Adrenal gland (tissue), 12 donors: ENCODE results near the gene TESPA1. TPM values are rescaled to one million over a fixed set of nuclear protein-coding genes. Genes with fewer than 3 reads are reported as not detected.
A peak's percentile ranks its signal among the peaks of the same experiment; 100 is the strongest.

Experiments
- DNase-seq, 7 donors: peaks; one replicate each; pipeline ENCODE4 v3.0.0-alpha.2; 2019 to 2020
- H3K27ac ChIP-seq, 5 donors: fragments of 200-600 bp; sonication (generic) in 4 of 5; 1 replicate in 3 of 5; 2 replicates in 2 of 5; pipeline versions ENCODE4 v1.5.1 to v1.8.0; 2016 to 2020; ENCODE audit warnings: mild to moderate bottlenecking in 1 of 5
- H3K27me3 ChIP-seq: fragments of 200-600 bp; 2 replicates; pipeline ENCODE4 v1.8.0; 2021
- H3K36me3 ChIP-seq, 2 donors: fragments of 200-600 bp; replicated peaks in 1 of 2; 1 replicate in 1 of 2; 2 replicates in 1 of 2; pipeline versions ENCODE4 v1.5.1 to v1.8.0; 2018 to 2022
- H3K4me1 ChIP-seq, 2 donors: fragments of 200-600 bp; replicated peaks in 1 of 2; 1 replicate in 1 of 2; 2 replicates in 1 of 2; pipeline versions ENCODE4 v1.5.1 to v1.8.0; 2018 to 2021
- H3K4me3 ChIP-seq, 4 donors: fragments of 200-600 bp; sonication (generic) in 3 of 4; one replicate each; pipeline ENCODE4 v1.5.1; 2016 to 2018
- H3K9me3 ChIP-seq, 3 donors: fragments of 200-600 bp; sonication (generic) in 1 of 3; replicated peaks in 1 of 3; 1 replicate in 2 of 3; 2 replicates in 1 of 3; pipeline versions ENCODE4 v1.5.1 to v1.8.0; 2016 to 2021
- POLR2A ChIP-seq, 2 donors: fragments of 450-650 bp; IDR thresholded peaks; one replicate each; pipeline ENCODE4 v1.6.1; 2017; ENCODE audit warnings: antibody characterized with exemption in 2 of 2, mild to moderate bottlenecking in 2 of 2, moderate library complexity in 1 of 2
- WGBS, 4 donors: extraction: QIAGEN DNeasy Blood & Tissue Kit in 2 of 4; methylation state at CpG; one replicate each; pipeline versions ENCODE4 v1.1.5 to v1.1.7; 2013 to 2017; 5-methylcytosine and 5-hydroxymethylcytosine counted together
- intact Hi-C, 2 donors: fragments of 100-400 bp; cut with DNase I; formaldehyde crosslinking; loops; one replicate each; pipeline versions ENCODE4 v1.14.1 to v1.15.0; 2022 to 2023
- polyA plus RNA-seq, 3 donors: library from polyadenylated mRNA; stranded (reverse); fragments of 200-250 nt in 2 of 3; fragments of 350-450 nt in 1 of 3; fragmentation: Illumina TruSeq in 1 of 3; extraction: RNeasy Lipid Tissue Mini Kit (QIAGEN cat#74804) in 1 of 3; gene quantifications; one replicate each; pipeline ENCODE4 v1.2.3, GENCODE V29; 2013 to 2014
- total RNA-seq, 9 donors: library from RNA; depleted of rRNA in 4 of 9; stranded (reverse); fragments of >200 nt in 4 of 9; fragments of 120-200 nt in 1 of 9; fragmentation: NEBNext Ultra II Directional in 1 of 9; extraction: Animal tissue kit (Norgen Biotek cat#: 25700) in 1 of 9; gene quantifications; one replicate each; pipeline versions ENCODE4 v1.1.0 to v1.2.4, GENCODE V29; 2013 to 2023
- TF ChIP-seq, protein P1 (sequence below), 6 experiments: fragments of 450-650 bp in 4 of 6; fragments of 200-600 bp in 2 of 6; sonication (generic) in 1 of 6; IDR thresholded peaks; 1 replicate in 5 of 6; 2 replicates in 1 of 6; pipeline versions ENCODE4 v1.5.1 to v1.8.0; 2016 to 2021; ENCODE audit warnings: antibody characterized with exemption in 6 of 6, mild to moderate bottlenecking in 2 of 6, moderate library complexity in 1 of 6
- donor health status: healthy with polysubstance abuse.
- donor health status: Bipolar disorder and iron deficiency.
- donor health status: DM: yes; HTN: yes; CAD: no.
- donor health status: DM: no; HTN: no; CAD: no.
- donor health status: DM: no; HTN: no; CAD: no.
- donor health status: DM: yes; HTN: yes; CAD: no.

Gene TESPA1
- total and polyA plus RNA-seq, 12 donors = 0.11 to 2.0 (median 0.23) TPM; not detected in 3

DNA sequence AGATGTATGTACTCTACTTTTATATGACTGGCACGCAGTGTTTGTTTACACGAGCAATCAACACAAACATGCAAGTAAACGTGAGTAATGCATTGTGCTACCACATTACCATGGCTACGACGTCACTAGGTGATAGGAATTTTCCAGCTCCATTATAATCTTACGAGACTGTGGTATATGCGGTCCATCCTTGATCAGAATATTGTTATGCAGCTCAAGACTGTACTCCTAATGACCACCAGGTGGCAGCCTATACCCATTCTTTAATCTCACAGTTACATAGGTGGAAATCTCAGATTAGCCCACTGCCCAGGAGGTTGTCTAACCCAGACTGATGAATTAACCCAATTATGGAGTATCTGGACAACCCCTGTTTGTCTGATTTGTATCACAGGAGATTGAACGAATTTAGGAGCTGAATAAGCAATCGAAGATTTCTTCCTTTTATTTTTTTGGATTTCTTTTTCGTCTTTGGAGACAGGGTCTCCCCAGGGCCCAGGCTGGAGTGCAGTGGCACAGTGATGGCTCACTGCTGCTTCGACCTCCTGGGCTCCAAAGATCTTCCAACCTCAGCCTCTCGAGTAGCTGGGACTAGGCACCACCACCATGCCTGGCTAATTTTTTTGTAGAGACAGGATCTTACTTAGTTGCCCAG lies 8.7 kb upstream of the TESPA1 start:
- H3K27me3 ChIP-seq = no peaks in the 10 kb centered on the region
- intact Hi-C loops = loop anchor here (2.0 to 5.0 kb wide), 2 partner anchors 79 kb away; no protein-coding TSS in a partner anchor
- TF ChIP-seq POLR2A (IDR thresholded peaks at IDR 0.05) = peak in 1 of 2 donors; percentile 34
- TF ChIP-seq, protein P1, sequence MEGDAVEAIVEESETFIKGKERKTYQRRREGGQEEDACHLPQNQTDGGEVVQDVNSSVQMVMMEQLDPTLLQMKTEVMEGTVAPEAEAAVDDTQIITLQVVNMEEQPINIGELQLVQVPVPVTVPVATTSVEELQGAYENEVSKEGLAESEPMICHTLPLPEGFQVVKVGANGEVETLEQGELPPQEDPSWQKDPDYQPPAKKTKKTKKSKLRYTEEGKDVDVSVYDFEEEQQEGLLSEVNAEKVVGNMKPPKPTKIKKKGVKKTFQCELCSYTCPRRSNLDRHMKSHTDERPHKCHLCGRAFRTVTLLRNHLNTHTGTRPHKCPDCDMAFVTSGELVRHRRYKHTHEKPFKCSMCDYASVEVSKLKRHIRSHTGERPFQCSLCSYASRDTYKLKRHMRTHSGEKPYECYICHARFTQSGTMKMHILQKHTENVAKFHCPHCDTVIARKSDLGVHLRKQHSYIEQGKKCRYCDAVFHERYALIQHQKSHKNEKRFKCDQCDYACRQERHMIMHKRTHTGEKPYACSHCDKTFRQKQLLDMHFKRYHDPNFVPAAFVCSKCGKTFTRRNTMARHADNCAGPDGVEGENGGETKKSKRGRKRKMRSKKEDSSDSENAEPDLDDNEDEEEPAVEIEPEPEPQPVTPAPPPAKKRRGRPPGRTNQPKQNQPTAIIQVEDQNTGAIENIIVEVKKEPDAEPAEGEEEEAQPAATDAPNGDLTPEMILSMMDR (IDR thresholded peaks at IDR 0.05) = peak; percentile 85 to 96 (median 90)
- no peaks in the 10 kb centered on the region for H3K4me1 ChIP-seq
- H3K4me3 ChIP-seq = no peak overlapping the region
- 21 to 25% (median 23%) methylated on average over 12 of the region's 12 CpGs for WGBS, 4 donors
- no peaks in the 10 kb centered on the region for H3K9me3 ChIP-seq
- H3K27ac ChIP-seq = no peak overlapping the region
- H3K36me3 ChIP-seq = no peaks in the 10 kb centered on the region
- DNase-seq = peak; percentile 22 to 83 (median 37)

- Histone ChIP-seq H3K9me3 (no peaks in the 10 kb centered on the region), H3K27ac (no peak overlapping the region), H3K4me1 (no peaks in the 10 kb centered on the region), H3K27me3 (no peaks in the 10 kb centered on the region), H3K36me3 (no peaks in the 10 kb centered on the region), H3K4me3 (no peak overlapping the region)
- intact Hi-C loops = loop anchor here (2.0 to 5.0 kb wide), 2 partner anchors 80 to 81 kb away; no protein-coding TSS in a partner anchor
- 68 to 75% (median 74%) methylated on average over 5 of the region's 5 CpGs for WGBS, 4 donors
- no peak for TF ChIP-seq POLR2A (IDR thresholded peaks at IDR 0.05)
- TF ChIP-seq, protein P1 (IDR thresholded peaks at IDR 0.05) = no peak
- no peak for DNase-seq
Observed at GRCh38 chr12:54991991-54992375, 7.4 kb upstream of the TESPA1 start.

- intact Hi-C loops = loop anchor here in 1 of 2 donors (5.0 kb wide), 1 partner anchor 81 kb away; no protein-coding TSS in a partner anchor
- TF ChIP-seq, protein P1 (IDR thresholded peaks at IDR 0.05) = no peak
- no peak for TF ChIP-seq POLR2A (IDR thresholded peaks at IDR 0.05)
- H3K4me1 ChIP-seq = no peaks in the 10 kb centered on the region
- H3K4me3 ChIP-seq = no peak overlapping the region
- WGBS, 4 donors = 82 to 88% (median 86%) methylated on average over 9 of the region's 9 CpGs
- no peaks in the 10 kb centered on the region for H3K9me3 ChIP-seq
- no peak overlapping the region for H3K27ac ChIP-seq
- no peak for DNase-seq
- no peaks in the 10 kb centered on the region for H3K36me3 ChIP-seq
- no peaks in the 10 kb centered on the region for H3K27me3 ChIP-seq
Observed at GRCh38 chr12:54991161-54991990, 6.8 kb upstream of the TESPA1 start.

DNA sequence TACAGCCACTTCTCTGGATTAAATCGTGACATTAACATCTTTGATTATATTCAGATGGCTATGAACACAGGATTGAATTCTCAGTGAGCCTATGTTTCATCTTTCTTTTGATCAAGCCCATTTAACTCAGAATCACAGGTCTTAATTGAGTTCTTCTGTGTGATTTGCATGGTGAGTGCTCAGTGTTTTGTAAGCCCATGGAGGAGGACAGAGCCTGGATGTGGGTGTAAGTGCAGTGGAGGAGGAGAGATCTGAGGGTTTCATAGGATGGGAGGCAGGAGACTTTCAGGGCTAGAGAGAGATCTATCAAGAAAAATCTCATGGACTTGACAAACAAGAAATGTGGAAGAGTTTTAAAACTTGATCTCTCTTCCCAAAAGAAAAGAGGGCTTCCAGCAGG lies 5.3 kb upstream of the TESPA1 start:
- no peak overlapping the region for H3K27ac ChIP-seq
- 57 to 74% (median 66%) methylated on average over 1 of the region's 1 CpG for WGBS, 4 donors
- H3K4me1 ChIP-seq = no peaks in the 10 kb centered on the region
- intact Hi-C loops = loop anchor here in 1 of 2 donors (5.0 kb wide), 1 partner anchor 82 kb away; no protein-coding TSS in a partner anchor
- no peaks in the 10 kb centered on the region for H3K9me3 ChIP-seq
- DNase-seq = no peak
- no peaks in the 10 kb centered on the region for H3K36me3 ChIP-seq
- H3K27me3 ChIP-seq = no peaks in the 10 kb centered on the region
- H3K4me3 ChIP-seq = no peak overlapping the region
- no peak for TF ChIP-seq POLR2A (IDR thresholded peaks at IDR 0.05)
- TF ChIP-seq, protein P1 (IDR thresholded peaks at IDR 0.05) = no peak
